DOHH2 (cell line): ENCODE measurements around the gene CBX6.

Source experiments
- H3F3A ChIP-seq: fragments of 200-600 bp; sonication (generic), shearing (Covaris generic); 2 replicates; pipeline ENCODE4 v1.6.0; 2016; ENCODE audit warnings: antibody characterized with exemption, mild to moderate bottlenecking; ENCODE audit not compliant: control insufficient read depth, insufficient read depth
- H3K27ac ChIP-seq: fragments of 200-600 bp; sonication (generic); 2 replicates; pipeline ENCODE4 v1.5.1; 2014; ENCODE audit warnings: low read depth, mild to moderate bottlenecking, low read length, moderate library complexity
- H3K27me3 ChIP-seq: fragments of 200-600 bp; sonication (generic); 2 replicates; pipeline ENCODE4 v1.6.1; 2014; ENCODE audit warnings: mild to moderate bottlenecking, low read length, mixed read lengths; ENCODE audit not compliant: control insufficient read depth
- H3K36me3 ChIP-seq: fragments of 200-600 bp; sonication (generic); 2 replicates; pipeline ENCODE4 v1.6.1; 2014; ENCODE audit warnings: mild to moderate bottlenecking, low read length, moderate library complexity, mixed read lengths; ENCODE audit not compliant: control insufficient read depth
- H3K4me1 ChIP-seq: fragments of 200-600 bp; sonication (generic); 2 replicates; pipeline ENCODE4 v1.6.1; 2014; ENCODE audit warnings: mild to moderate bottlenecking, low read length, mixed read lengths; ENCODE audit not compliant: control insufficient read depth
- H3K4me2 ChIP-seq: fragments of 200-600 bp; sonication (generic); 2 replicates; pipeline ENCODE4 v1.6.0; 2014; ENCODE audit warnings: mild to moderate bottlenecking, low read length, moderate library complexity
- H3K4me3 ChIP-seq: fragments of 200-600 bp; sonication (generic); 2 replicates; pipeline ENCODE4 v1.5.1; 2014; ENCODE audit warnings: mild to moderate bottlenecking, low read length, mixed read lengths
- H3K79me2 ChIP-seq: fragments of 200-600 bp; sonication (generic); 2 replicates; pipeline ENCODE4 v1.6.1; 2014; ENCODE audit warnings: mild to moderate bottlenecking, low read length, mixed read lengths; ENCODE audit not compliant: control insufficient read depth
- H3K9me2 ChIP-seq: fragments of 200-600 bp; sonication (generic); replicated peaks from 2 replicates; pipeline ENCODE4 v1.6.1; 2014; ENCODE audit warnings: mild to moderate bottlenecking, low read length, mixed read lengths; ENCODE audit not compliant: control insufficient read depth
- H3K9me3 ChIP-seq: fragments of 200-600 bp; sonication (generic); 2 replicates; pipeline ENCODE4 v1.6.1; 2014; ENCODE audit warnings: antibody characterized with exemption, low read length, mixed read lengths; ENCODE audit not compliant: control insufficient read depth, insufficient read depth
- H4K20me1 ChIP-seq: fragments of 200-600 bp; sonication (generic); 2 replicates; pipeline ENCODE4 v1.6.0; 2014; ENCODE audit warnings: low read depth, mild to moderate bottlenecking, antibody characterized with exemption, low read length, moderate library complexity; ENCODE audit not compliant: control insufficient read depth, insufficient read depth
- EZH2phosphoT487 ChIP-seq: fragments of 200-600 bp; sonication (generic); IDR thresholded peaks from 2 replicates; pipeline ENCODE4 v1.6.1; 2017; ENCODE audit warnings: borderline replicate concordance, mild to moderate bottlenecking, antibody characterized with exemption, low read length, moderate library complexity, mixed read lengths
- TF ChIP-seq, protein P1 (sequence below): fragments of 200-600 bp; sonication (generic); IDR thresholded peaks from one replicate; pipeline ENCODE4 v1.5.1; 2014; ENCODE audit warnings: antibody characterized with exemption, mild to moderate bottlenecking, low read depth, low read length; ENCODE audit not compliant: poor library complexity, severe bottlenecking

Gene CBX6

GRCh38 chr22:38832005-38832978 is 39.7 kb downstream of the CBX6 start:
- Histone ChIP-seq H3K9me2 (no peaks in the 10 kb centered on the region), H3K79me2 (no peaks in the 10 kb centered on the region), H3K27ac (no peak overlapping the region), H3K36me3 (no peaks in the 10 kb centered on the region), H3K9me3 (no peaks in the 10 kb centered on the region), H4K20me1 (no peaks in the 10 kb centered on the region), H3K4me1 (no peaks in the 10 kb centered on the region), H3F3A (no peaks in the 10 kb centered on the region), H3K4me3 (no peak overlapping the region), H3K27me3 (no peaks in the 10 kb centered on the region), H3K4me2 (no peak overlapping the region)
- TF ChIP-seq EZH2phosphoT487 = no peak
- TF ChIP-seq, protein P1, sequence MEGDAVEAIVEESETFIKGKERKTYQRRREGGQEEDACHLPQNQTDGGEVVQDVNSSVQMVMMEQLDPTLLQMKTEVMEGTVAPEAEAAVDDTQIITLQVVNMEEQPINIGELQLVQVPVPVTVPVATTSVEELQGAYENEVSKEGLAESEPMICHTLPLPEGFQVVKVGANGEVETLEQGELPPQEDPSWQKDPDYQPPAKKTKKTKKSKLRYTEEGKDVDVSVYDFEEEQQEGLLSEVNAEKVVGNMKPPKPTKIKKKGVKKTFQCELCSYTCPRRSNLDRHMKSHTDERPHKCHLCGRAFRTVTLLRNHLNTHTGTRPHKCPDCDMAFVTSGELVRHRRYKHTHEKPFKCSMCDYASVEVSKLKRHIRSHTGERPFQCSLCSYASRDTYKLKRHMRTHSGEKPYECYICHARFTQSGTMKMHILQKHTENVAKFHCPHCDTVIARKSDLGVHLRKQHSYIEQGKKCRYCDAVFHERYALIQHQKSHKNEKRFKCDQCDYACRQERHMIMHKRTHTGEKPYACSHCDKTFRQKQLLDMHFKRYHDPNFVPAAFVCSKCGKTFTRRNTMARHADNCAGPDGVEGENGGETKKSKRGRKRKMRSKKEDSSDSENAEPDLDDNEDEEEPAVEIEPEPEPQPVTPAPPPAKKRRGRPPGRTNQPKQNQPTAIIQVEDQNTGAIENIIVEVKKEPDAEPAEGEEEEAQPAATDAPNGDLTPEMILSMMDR = no peak

DNA sequence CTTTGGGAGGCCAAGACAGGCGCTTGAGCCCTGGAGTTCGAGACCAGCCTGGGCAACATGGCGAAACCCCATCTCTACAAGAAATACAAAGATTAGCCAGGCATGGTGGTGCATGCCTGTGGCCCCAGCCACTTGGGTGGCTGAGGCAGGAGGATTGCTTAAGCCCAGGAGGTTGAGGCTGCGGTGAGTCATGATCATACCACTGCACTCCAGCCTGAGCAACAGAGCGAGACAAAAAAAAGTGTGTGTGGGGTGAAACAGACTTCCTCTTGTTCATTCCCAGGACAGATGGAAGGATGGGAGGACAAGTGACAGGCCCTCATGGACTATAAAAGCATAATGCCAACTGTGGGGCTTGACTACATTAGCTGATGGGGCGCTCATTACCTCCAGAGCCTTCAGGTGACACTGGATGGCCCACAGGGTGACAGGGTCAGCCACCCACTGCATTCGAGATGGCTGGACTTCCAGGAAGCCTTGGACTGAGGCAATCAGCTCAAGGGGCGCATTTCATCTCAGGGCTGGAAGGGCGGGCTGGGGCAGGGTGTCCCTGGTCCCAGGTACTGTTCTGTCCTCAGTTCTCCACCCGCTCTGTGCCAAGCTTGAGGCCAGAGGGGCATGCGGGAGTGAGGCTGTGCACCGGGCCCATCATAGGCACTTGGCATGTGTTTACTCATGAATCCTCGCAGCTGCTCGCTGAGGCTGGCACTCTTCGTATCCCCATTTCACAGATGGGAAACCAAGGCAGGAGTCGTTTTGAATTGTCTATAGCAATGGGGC is 40.7 kb downstream of the CBX6 start:
- Histone ChIP-seq H3K27ac (no peak overlapping the region), H3K36me3 (no peaks in the 10 kb centered on the region), H3K79me2 (no peaks in the 10 kb centered on the region), H3K4me2 (no peak overlapping the region), H3F3A (no peaks in the 10 kb centered on the region), H4K20me1 (no peaks in the 10 kb centered on the region), H3K9me2 (no peaks in the 10 kb centered on the region), H3K27me3 (no peaks in the 10 kb centered on the region), H3K4me1 (no peaks in the 10 kb centered on the region), H3K9me3 (no peaks in the 10 kb centered on the region), H3K4me3 (no peak overlapping the region)
- no peak for TF ChIP-seq EZH2phosphoT487
- TF ChIP-seq, protein P1 = no peak

- Histone ChIP-seq H3K27me3 (no peaks in the 10 kb centered on the region), H3K27ac (no peak overlapping the region), H3K36me3 (no peaks in the 10 kb centered on the region), H3K9me3 (no peaks in the 10 kb centered on the region), H3K4me3 (no peak overlapping the region), H4K20me1 (no peaks in the 10 kb centered on the region), H3K9me2 (no peaks in the 10 kb centered on the region), H3K4me2 (no peak overlapping the region), H3F3A (no peaks in the 10 kb centered on the region), H3K79me2 (no peaks in the 10 kb centered on the region), H3K4me1 (no peaks in the 10 kb centered on the region)
- TF ChIP-seq EZH2phosphoT487 = no peak
- TF ChIP-seq, protein P1 = no peak
Observed at GRCh38 chr22:38830845-38831108, 41.2 kb downstream of the CBX6 start.
